Stimulated activated memory B cell treated with anti-CD40 and anti-IgM and Interleukin-4, amounts not matched to agents 10 μg/mL and 1 μg/mL and 100 μg/mL, for 72 hours (primary cell): ENCODE measurements around the gene TOMM34.

Experiments used
- ATAC-seq: fragments of 150-1000 bp; cut with Tn5 transposase; 2 replicates; pipeline ENCODE4 v1.10.0; 2021
- H3K27ac Mint-ChIP-seq: one replicate; pipeline ENCODE4 v1.8.0; 2022; ENCODE audit warnings: mild to moderate bottlenecking, mixed read lengths
- H3K27me3 Mint-ChIP-seq: one replicate; pipeline ENCODE4 v1.8.0; 2022; ENCODE audit warnings: mixed read lengths
- H3K36me3 Mint-ChIP-seq: one replicate; pipeline ENCODE4 v1.8.0; 2022; ENCODE audit warnings: mixed read lengths
- H3K4me1 Mint-ChIP-seq: one replicate; pipeline ENCODE4 v1.8.0; 2022; ENCODE audit warnings: mixed read lengths
- H3K4me3 Mint-ChIP-seq: one replicate; pipeline ENCODE4 v1.8.0; 2022; ENCODE audit warnings: mild to moderate bottlenecking, moderate library complexity, mixed read lengths
- H3K9me3 Mint-ChIP-seq: one replicate; pipeline ENCODE4 v1.8.0; 2022; ENCODE audit warnings: mixed read lengths

Gene TOMM34

DNA sequence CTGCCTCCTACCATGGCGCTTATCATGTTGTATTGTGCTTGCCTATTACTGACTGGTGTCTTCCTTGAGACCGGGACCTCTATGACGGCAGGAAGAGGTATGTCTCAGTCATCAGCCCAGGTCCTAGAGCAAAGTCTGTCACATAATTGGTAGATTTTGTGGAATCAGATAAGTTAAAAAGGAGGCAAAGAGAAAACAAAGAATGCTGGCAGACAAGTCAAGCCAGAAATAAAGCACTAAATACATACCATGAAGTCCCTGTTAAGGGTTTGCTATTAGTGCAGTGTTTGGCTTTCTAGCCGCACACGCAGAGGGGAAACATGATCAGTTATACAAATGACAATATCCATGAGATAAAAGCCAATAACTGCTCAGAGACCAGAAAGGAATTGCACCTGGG lies 6.0 kb downstream of the TOMM34 start:
- Mint-ChIP-seq H3K27ac (peak overlapping the region; percentile 64), H3K4me1 (peaks cover 61% of the 10 kb centered on the region), H3K9me3 (no peaks in the 10 kb centered on the region), H3K36me3 (peaks cover 79% of the 10 kb centered on the region), H3K27me3 (no peaks in the 10 kb centered on the region), H3K4me3 (no peak overlapping the region)
- no peak for ATAC-seq

- no peak overlapping the region for H3K4me3 Mint-ChIP-seq
- no peaks in the 10 kb centered on the region for H3K9me3 Mint-ChIP-seq
- H3K4me1 Mint-ChIP-seq: peaks cover 47% of the 10 kb centered on the region
- no peak for ATAC-seq
- peaks cover 74% of the 10 kb centered on the region for H3K36me3 Mint-ChIP-seq
- H3K27me3 Mint-ChIP-seq: no peaks in the 10 kb centered on the region
- peak overlapping the region; percentile 64 for H3K27ac Mint-ChIP-seq
These were observed 7.5 kb downstream of the TOMM34 start for GRCh38 chr20:44952731-44953130.

- no peak for ATAC-seq
- no peak overlapping the region for H3K27ac Mint-ChIP-seq
- peaks cover 29% of the 10 kb centered on the region for H3K4me1 Mint-ChIP-seq
- peaks cover 77% of the 10 kb centered on the region for H3K36me3 Mint-ChIP-seq
- no peaks in the 10 kb centered on the region for H3K9me3 Mint-ChIP-seq
- no peak overlapping the region for H3K4me3 Mint-ChIP-seq
- H3K27me3 Mint-ChIP-seq: no peaks in the 10 kb centered on the region
These were observed 9.8 kb downstream of the TOMM34 start for GRCh38 chr20:44950368-44950767.

- Mint-ChIP-seq H3K4me3 (no peak overlapping the region), H3K27me3 (no peaks in the 10 kb centered on the region), H3K27ac (no peak overlapping the region), H3K4me1 (peaks cover 13% of the 10 kb centered on the region), H3K36me3 (peaks cover 76% of the 10 kb centered on the region), H3K9me3 (no peaks in the 10 kb centered on the region)
- no peak for ATAC-seq
These were observed 11.7 kb downstream of the TOMM34 start for GRCh38 chr20:44948513-44948912.

GRCh38 chr20:44948107-44948506 lies 12.1 kb downstream of the TOMM34 start:
- peaks cover 74% of the 10 kb centered on the region for H3K36me3 Mint-ChIP-seq
- H3K27ac Mint-ChIP-seq: no peak overlapping the region
- H3K4me3 Mint-ChIP-seq: no peak overlapping the region
- H3K9me3 Mint-ChIP-seq: no peaks in the 10 kb centered on the region
- H3K4me1 Mint-ChIP-seq: peaks cover 9% of the 10 kb centered on the region
- H3K27me3 Mint-ChIP-seq: no peaks in the 10 kb centered on the region
- no peak for ATAC-seq

- Mint-ChIP-seq H3K36me3 (peaks cover 74% of the 10 kb centered on the region), H3K4me3 (no peak overlapping the region), H3K27me3 (no peaks in the 10 kb centered on the region), H3K9me3 (no peaks in the 10 kb centered on the region), H3K4me1 (no peaks in the 10 kb centered on the region), H3K27ac (no peak overlapping the region)
- ATAC-seq: no peak
These were observed 13.8 kb downstream of the TOMM34 start for GRCh38 chr20:44946271-44946852.

DNA sequence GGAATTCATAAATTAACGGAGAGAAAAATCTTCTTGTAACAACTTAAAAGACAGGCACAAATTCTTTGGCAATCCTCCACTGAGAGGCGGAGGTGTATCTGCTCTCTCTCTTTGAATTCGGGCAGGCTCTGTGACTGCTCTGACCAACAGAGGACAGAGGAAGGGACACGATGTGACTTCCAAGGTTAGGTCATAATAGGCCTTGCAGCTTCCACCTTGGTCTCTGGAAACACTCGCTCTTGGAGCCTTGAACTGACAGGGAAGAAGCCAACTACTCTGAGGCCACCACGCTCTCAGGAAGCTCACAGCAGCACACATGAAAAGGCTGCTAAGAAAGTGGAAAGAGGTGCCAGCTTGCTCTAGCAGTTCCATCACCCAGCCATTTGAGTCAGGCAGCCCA lies 14.9 kb downstream of the TOMM34 start:
- H3K27ac Mint-ChIP-seq: no peak overlapping the region
- ATAC-seq: no peak
- peaks cover 72% of the 10 kb centered on the region for H3K36me3 Mint-ChIP-seq

DNA sequence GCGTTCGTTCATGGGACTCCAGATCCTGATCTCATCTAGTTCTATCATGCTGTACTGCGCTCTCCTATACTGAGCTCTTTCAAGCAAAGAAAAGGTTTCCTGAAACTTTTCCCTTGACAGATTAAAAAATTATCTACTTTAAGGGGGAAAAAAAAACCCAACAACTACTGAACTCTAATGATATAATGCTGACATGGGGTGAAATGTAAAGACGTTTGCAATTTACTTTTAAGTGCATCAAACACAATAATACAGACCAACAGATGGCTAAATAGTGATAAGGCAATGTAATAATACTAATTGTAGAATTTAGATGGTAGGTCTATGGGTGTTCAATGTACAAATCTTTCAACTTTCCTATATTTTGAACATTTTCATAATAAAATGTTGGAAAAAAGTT lies 16.4 kb downstream of the TOMM34 start:
- Mint-ChIP-seq H3K4me1 (no peaks in the 10 kb centered on the region), H3K27me3 (no peaks in the 10 kb centered on the region), H3K9me3 (no peaks in the 10 kb centered on the region), H3K36me3 (peaks cover 65% of the 10 kb centered on the region), H3K27ac (no peak overlapping the region), H3K4me3 (no peak overlapping the region)
- no peak for ATAC-seq

More for the DNA sequence above, 14.9 kb downstream of the TOMM34 start:
- H3K27me3 Mint-ChIP-seq: no peaks in the 10 kb centered on the region
- H3K4me3 Mint-ChIP-seq: no peak overlapping the region
- no peaks in the 10 kb centered on the region for H3K4me1 Mint-ChIP-seq
- no peaks in the 10 kb centered on the region for H3K9me3 Mint-ChIP-seq

GRCh38 chr20:44942264-44942973 lies 17.8 kb downstream of the TOMM34 start:
- no peaks in the 10 kb centered on the region for H3K9me3 Mint-ChIP-seq
- H3K27ac Mint-ChIP-seq: peak overlapping the region; percentile 36
- H3K36me3 Mint-ChIP-seq: peaks cover 77% of the 10 kb centered on the region
- H3K4me3 Mint-ChIP-seq: no peak overlapping the region
- no peaks in the 10 kb centered on the region for H3K4me1 Mint-ChIP-seq
- H3K27me3 Mint-ChIP-seq: no peaks in the 10 kb centered on the region
- no peak for ATAC-seq

- H3K27me3 Mint-ChIP-seq: no peaks in the 10 kb centered on the region
- H3K36me3 Mint-ChIP-seq: peaks cover 76% of the 10 kb centered on the region
- no peak overlapping the region for H3K4me3 Mint-ChIP-seq
- no peaks in the 10 kb centered on the region for H3K4me1 Mint-ChIP-seq
- no peak for ATAC-seq
- no peaks in the 10 kb centered on the region for H3K9me3 Mint-ChIP-seq
- peak overlapping the region; percentile 36 for H3K27ac Mint-ChIP-seq
These were observed 19.0 kb downstream of the TOMM34 start for GRCh38 chr20:44941120-44941691.

DNA sequence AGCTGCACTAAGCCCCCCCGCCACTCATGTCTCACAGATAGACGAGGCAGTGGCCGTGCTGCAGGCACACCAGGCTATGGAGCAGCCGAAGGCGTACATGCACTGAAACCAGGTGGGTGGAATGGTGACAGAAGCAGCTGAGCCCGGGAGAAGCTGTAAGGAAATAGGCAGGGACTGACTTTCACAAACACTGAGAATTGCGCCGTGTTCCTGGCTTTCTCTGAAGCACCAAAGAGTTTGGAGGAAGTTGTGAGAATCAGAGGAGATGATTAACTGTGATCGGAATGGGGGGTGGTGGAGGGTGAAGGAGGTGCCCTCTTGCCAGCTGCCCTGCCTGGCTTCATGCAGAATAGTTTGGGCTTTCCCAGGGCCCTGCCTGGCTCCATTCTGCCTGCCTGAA lies 21.6 kb downstream of the TOMM34 start:
- Mint-ChIP-seq H3K4me3 (no peak overlapping the region), H3K36me3 (peaks cover 59% of the 10 kb centered on the region), H3K27ac (no peak overlapping the region), H3K27me3 (no peaks in the 10 kb centered on the region), H3K4me1 (no peaks in the 10 kb centered on the region), H3K9me3 (no peaks in the 10 kb centered on the region)
- no peak for ATAC-seq

DNA sequence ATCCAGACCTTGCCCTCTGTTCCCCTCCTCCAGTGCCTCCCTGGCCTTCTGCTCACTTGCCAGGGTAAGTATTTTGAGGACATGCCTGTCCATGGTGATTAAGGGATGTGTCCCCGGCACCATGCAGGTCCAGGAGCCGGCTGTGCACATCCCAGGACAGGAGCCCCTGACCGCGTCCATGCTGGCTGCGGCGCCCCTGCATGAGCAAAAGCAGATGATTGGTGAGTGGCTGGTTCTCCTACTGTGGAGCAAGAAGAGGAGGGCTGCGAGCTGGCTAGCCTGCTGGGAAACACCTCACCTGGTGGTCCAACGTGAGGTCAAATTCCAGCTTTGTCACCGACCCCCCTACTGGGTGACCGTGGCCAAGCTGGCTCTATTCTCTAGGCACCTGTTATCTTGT lies 23.7 kb downstream of the TOMM34 start:
- peaks cover 54% of the 10 kb centered on the region for H3K36me3 Mint-ChIP-seq
- no peak for ATAC-seq
- no peaks in the 10 kb centered on the region for H3K4me1 Mint-ChIP-seq
- H3K4me3 Mint-ChIP-seq: no peak overlapping the region
- H3K27me3 Mint-ChIP-seq: no peaks in the 10 kb centered on the region
- H3K27ac Mint-ChIP-seq: no peak overlapping the region
- H3K9me3 Mint-ChIP-seq: no peaks in the 10 kb centered on the region

GRCh38 chr20:44932916-44933315 lies 27.3 kb downstream of the TOMM34 start:
- Mint-ChIP-seq H3K9me3 (no peaks in the 10 kb centered on the region), H3K27me3 (no peaks in the 10 kb centered on the region), H3K36me3 (peaks cover 49% of the 10 kb centered on the region), H3K4me1 (no peaks in the 10 kb centered on the region), H3K4me3 (no peak overlapping the region), H3K27ac (no peak overlapping the region)
- no peak for ATAC-seq

- Mint-ChIP-seq H3K9me3 (no peaks in the 10 kb centered on the region), H3K36me3 (peaks cover 41% of the 10 kb centered on the region), H3K4me1 (no peaks in the 10 kb centered on the region), H3K27ac (no peak overlapping the region), H3K4me3 (no peak overlapping the region), H3K27me3 (no peaks in the 10 kb centered on the region)
- ATAC-seq: no peak
These were observed 28.3 kb downstream of the TOMM34 start for GRCh38 chr20:44931911-44932310.

DNA sequence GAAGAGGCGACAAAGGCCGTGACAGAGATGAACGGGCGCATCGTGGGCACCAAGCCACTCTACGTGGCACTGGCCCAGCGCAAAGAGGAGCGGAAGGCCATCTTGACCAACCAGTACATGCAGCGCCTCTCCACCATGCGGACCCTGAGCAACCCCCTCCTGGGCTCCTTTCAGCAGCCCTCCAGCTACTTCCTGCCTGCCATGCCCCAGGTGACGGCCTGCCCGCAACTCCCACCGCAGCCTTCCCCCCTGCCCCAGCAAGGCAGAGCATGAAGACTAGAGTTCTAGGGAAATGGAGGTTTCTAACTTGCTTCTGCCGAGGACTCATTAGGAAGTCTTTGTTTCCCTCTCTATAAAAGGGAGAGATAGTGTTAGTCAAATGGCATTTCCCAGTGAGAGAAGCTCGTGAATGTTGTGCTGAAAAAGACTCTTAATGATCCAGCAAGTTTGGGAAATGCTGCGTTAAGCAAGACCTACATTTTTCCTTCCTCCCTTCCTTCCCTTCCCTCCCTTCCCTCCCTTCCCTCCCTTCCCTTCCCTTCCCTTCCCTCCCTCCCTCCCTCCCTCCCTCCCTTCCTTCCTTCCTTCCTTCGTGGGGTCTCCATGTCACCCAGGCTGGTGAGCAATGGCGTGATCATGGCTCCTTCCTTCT lies 29.6 kb downstream of the TOMM34 start:
- no peaks in the 10 kb centered on the region for H3K27me3 Mint-ChIP-seq
- no peaks in the 10 kb centered on the region for H3K4me1 Mint-ChIP-seq
- H3K36me3 Mint-ChIP-seq: peaks cover 36% of the 10 kb centered on the region
- ATAC-seq: no peak
- no peak overlapping the region for H3K4me3 Mint-ChIP-seq
- H3K27ac Mint-ChIP-seq: no peak overlapping the region
- H3K9me3 Mint-ChIP-seq: no peaks in the 10 kb centered on the region

- Mint-ChIP-seq H3K36me3 (peaks cover 52% of the 10 kb centered on the region), H3K27ac (no peak overlapping the region), H3K4me1 (no peaks in the 10 kb centered on the region), H3K4me3 (no peak overlapping the region), H3K27me3 (no peaks in the 10 kb centered on the region), H3K9me3 (no peaks in the 10 kb centered on the region)
- no peak for ATAC-seq
These were observed 31.6 kb downstream of the TOMM34 start for GRCh38 chr20:44928595-44928994.
